Measurements from ENCODE around the gene RCAN2. TPM values are rescaled to one million over a fixed set of nuclear protein-coding genes. Genes with fewer than 3 reads are reported as not detected.

The RCAN2 gene
- total and polyA plus RNA-seq, 9 of the 15 experiments (the other 6 are each of a cell fraction or from before 2014, with no cell fraction given): 0.04 TPM; not detected in 8

GRCh38 chr6:46410334-46410953 is 80.8 kb downstream of the RCAN2 start:
- Histone ChIP-seq H3K27me3 (ENCODE audit: control insufficient read depth in 2 of 2, insufficient read depth in 2 of 2, low read length in 2 of 2) (no peaks in the 10 kb centered on the region), H3K79me2 (ENCODE audit: control insufficient read depth, insufficient read depth, low read length) (no peaks in the 10 kb centered on the region), H3K36me3 (ENCODE audit: control insufficient read depth, insufficient read depth, low read length) (no peaks in the 10 kb centered on the region), H3K9me3 (replicated peaks; ENCODE audit: control insufficient read depth, insufficient read depth, low read depth, low read length) (no peaks in the 10 kb centered on the region), H3K4me3 (no peak overlapping the region), H4K20me1 (replicated peaks; ENCODE audit: control insufficient read depth, insufficient read depth, low read length) (no peaks in the 10 kb centered on the region), H3K9me1 (ENCODE audit: control insufficient read depth, insufficient read depth, low read length) (no peaks in the 10 kb centered on the region), H3K4me1 (replicated peaks in 1 of 2; ENCODE audit: control insufficient read depth in 2 of 2, insufficient read depth in 2 of 2, low read length in 2 of 2) (no peaks in the 10 kb centered on the region), H2AFZ (ENCODE audit: low read depth, low read length) (no peak overlapping the region), H3K27ac (ENCODE audit: extremely low read depth, low read depth, low read length) (no peak overlapping the region), H3K4me2 (ENCODE audit: insufficient read depth, low read length) (no peak overlapping the region), H3K9ac (ENCODE audit: insufficient read depth in 1 of 2, low read depth in 2 of 2, low read length in 2 of 2) (no peak overlapping the region)
- FAIRE-seq (peak; percentile 91), DNase-seq (ENCODE audit: extremely low read depth in 1 of 4, low spot score in 3 of 4) (peak; percentile 35 to 45 (median 40)), ATAC-seq (peak; percentile 54; the same call in 1 of the 3 replicates)
- intact Hi-C loops (cut with micrococcal nuclease) (loop anchor here (1.0 to 2.0 kb wide), 3 partner anchors 189 to 480 kb away; no protein-coding TSS in a partner anchor), in situ Hi-C loops (cut with MboI) (no loop called here)
- ChIA-PET POLR2A (no interaction called here), CTCF (ENCODE audit: low intra/inter-chr PET ratio) (interaction anchor here (0.7 to 2.9 kb wide), 4 partner anchors 189 to 480 kb away, joined by 4 to 19 read pairs (median 10); no protein-coding TSS in a partner anchor)
- no TSS peak for BruUV-seq (replicated peaks)
- WGBS (ENCODE audit: insufficient coverage, low coverage, missing lambda C conversion rate): 0% methylated on average over 5 of the region's 5 CpGs
- TF ChIP-seq RFX5 (IDR thresholded peaks at IDR 0.05; ENCODE audit: low read depth, low read length) (peak; percentile 73), MCM7 (IDR thresholded peaks at IDR 0.05) (no peak), DEAF1 (CRISPR knock-in tag; IDR thresholded peaks at IDR 0.05) (peak; percentile 93), SMC3 (conservative IDR thresholded peaks at IDR 0.05; ENCODE audit: insufficient read depth, low read depth, low read length) (peak; percentile 65), ZNF232 (CRISPR knock-in tag; IDR thresholded peaks at IDR 0.05) (no peak), ZNF696 (CRISPR knock-in tag; conservative IDR thresholded peaks at IDR 0.05) (no peak), CEBPG (CRISPR knock-in tag; IDR thresholded peaks at IDR 0.05) (no peak), CEBPG (tag; conservative IDR thresholded peaks at IDR 0.05 in 1 of 2, IDR thresholded peaks at IDR 0.05 in 1 of 2) (peak; percentile 25 to 47; a peak in 1 of 4 replicates), REST (IDR thresholded peaks at IDR 0.05; ENCODE audit: borderline replicate concordance) (peak; percentile 82), REST (CRISPR knock-in tag; IDR thresholded peaks at IDR 0.05; ENCODE audit: low read depth) (no peak)

Measured in K562 (cell line).